ENCODE data around the gene RSF1. TPM values are rescaled to one million over a fixed set of nuclear protein-coding genes. Genes with fewer than 3 reads are reported as not detected.

The RSF1 gene
- total RNA-seq, 1 donor from 2014 or later, result 45.3 TPM

DNA sequence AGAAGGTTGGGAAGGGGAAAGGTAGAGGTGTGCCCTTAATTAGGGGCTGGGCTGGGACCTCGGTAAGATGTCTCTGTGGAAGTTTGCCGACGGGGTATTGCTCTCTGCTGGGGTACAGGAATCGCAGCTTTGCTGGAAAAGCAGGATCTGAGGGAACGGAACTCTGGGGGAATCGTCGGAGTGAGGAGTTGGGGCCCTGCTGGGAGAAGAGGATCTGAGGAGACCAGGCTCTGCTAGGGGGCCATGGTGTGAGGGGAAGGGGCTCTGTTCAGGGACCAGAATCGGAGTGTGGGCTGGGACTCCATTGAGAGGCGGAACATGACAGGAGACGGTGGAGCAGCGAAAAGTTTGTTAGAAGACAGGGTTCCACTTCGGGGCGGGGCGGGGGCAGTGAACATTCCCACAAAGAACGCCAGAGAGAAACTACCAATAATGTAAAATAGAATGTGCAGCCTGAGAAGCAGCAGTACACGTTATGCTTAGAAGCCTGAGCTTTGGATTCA is 878 bp upstream of the RSF1 start:
- Mint-ChIP-seq H3K4me1 (peaks cover 25% of the 10 kb centered on the region), H3K9me3 (no peaks in the 10 kb centered on the region), H3K27ac (peak overlapping the region; percentile 92), H3K27me3 (no peaks in the 10 kb centered on the region), H3K36me3 (ENCODE audit: low read depth) (peaks cover 2% of the 10 kb centered on the region), H3K4me3 (peak overlapping the region; percentile 98)
- intact Hi-C loops (cut with micrococcal nuclease), result loop anchor here (2.0 kb wide), 2 partner anchors 367 to 753 kb away; partner anchors contain the start of genes KCTD21, NARS2 and USP35
- peak; percentile 73 for DNase-seq

DNA sequence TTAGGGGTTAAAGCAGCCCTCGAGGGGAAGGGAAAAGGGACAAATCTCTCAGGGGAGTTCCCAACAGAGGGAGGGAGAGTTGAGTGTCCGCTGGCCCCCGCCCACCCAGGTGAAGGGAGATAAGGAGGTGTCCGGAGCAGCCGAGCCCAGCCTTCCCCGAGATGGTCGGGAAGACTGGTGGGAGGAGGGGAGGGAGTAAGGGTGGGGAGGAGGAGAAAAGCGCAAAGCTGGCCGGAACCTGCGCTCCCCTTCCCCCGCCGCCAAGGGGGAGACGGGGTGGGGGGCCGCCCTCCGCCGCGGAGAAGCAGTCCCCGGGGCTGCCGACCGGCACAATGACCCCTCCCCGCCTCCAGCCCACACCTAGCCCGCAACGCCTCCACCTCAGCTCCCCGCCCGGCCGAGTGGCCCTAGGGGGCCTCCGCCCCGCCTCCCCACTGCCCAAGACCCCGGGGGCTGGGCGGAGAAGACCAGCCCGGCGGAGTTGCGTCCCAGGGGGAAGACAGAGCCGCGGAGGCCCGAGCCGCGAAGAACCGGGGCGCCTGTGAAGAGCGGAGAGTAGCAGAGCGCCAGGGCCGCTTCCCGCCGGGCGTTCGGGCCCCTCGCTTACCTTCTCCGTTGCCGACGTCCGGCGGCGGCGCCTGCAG is 479 bp downstream of the RSF1 start:
- H3K4me1 Mint-ChIP-seq, result peaks cover 30% of the 10 kb centered on the region
- no peaks in the 10 kb centered on the region for H3K9me3 Mint-ChIP-seq
- H3K36me3 Mint-ChIP-seq (ENCODE audit: low read depth), result peaks cover 6% of the 10 kb centered on the region
- intact Hi-C loops (cut with micrococcal nuclease), result loop anchor here (1.0 to 2.0 kb wide), 5 partner anchors 174 to 755 kb away; partner anchors contain the start of genes ALG8, CLNS1A, INTS4 and KCTD21
- peak overlapping the region; percentile 92 for H3K27ac Mint-ChIP-seq
- peak overlapping the region; percentile 98 for H3K4me3 Mint-ChIP-seq
- H3K27me3 Mint-ChIP-seq, result no peaks in the 10 kb centered on the region
- peak; percentile 80 for DNase-seq

DNA sequence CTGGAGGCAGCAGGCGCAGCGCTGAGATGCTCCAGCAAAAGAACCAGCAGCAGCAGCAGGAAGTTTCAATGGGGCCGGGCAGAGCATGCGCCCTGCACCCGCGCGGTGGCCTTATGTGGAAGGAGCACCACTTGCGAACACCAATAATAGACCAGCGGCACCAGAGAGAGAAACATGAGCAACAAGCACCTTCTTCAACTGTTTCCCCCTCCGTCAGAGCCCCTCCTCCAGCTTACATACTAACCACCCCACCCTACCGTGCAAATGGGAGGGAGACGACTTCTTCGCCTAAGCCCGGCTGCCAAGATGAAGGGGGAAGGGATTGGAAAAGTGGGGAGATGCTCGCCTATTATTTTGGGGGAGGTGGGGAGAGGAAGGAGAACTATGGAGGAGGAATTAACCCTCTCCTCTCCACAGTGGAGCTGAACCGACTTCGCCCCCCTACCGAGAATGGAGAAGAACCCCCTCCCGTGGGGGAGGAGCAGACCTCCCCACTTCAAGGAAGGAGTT is 1.1 kb downstream of the RSF1 start:
- Mint-ChIP-seq H3K27me3 (no peaks in the 10 kb centered on the region), H3K4me1 (peaks cover 33% of the 10 kb centered on the region), H3K27ac (peak overlapping the region; percentile 92), H3K9me3 (no peaks in the 10 kb centered on the region), H3K4me3 (peak overlapping the region; percentile 98), H3K36me3 (ENCODE audit: low read depth) (peaks cover 10% of the 10 kb centered on the region)
- intact Hi-C loops (cut with micrococcal nuclease), result no loop called here
- peak; percentile 95 for DNase-seq

DNA sequence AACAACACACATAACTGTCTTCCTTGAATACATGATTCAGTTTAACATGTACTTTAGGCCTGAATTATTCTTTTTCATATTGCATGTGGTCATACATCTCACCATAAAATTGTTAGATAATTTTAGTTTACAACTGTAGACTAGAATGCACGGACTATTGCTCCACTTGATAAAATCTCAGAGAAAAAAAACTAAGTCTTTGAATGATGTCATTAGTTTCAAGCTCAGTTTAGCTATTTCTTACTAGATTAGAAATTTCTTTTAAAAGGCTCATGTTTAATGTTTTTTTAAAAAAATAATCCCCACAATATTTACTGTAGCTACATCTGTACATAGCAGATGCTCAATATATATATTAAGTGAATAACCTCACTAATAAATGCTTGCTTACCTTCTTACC is 5.1 kb downstream of the RSF1 start:
- H3K4me1 Mint-ChIP-seq, result peaks cover 31% of the 10 kb centered on the region
- H3K9me3 Mint-ChIP-seq, result no peaks in the 10 kb centered on the region
- DNase-seq, result no peak
- no peak overlapping the region for H3K4me3 Mint-ChIP-seq
- H3K27me3 Mint-ChIP-seq, result no peaks in the 10 kb centered on the region
- no peak overlapping the region for H3K27ac Mint-ChIP-seq
- intact Hi-C loops (cut with micrococcal nuclease), result no loop called here
- H3K36me3 Mint-ChIP-seq (ENCODE audit: low read depth), result peaks cover 25% of the 10 kb centered on the region

- no peak overlapping the region for H3K4me3 Mint-ChIP-seq
- no peaks in the 10 kb centered on the region for H3K9me3 Mint-ChIP-seq
- intact Hi-C loops (cut with micrococcal nuclease), result no loop called here
- H3K27me3 Mint-ChIP-seq, result no peaks in the 10 kb centered on the region
- peaks cover 29% of the 10 kb centered on the region for H3K36me3 Mint-ChIP-seq (ENCODE audit: low read depth)
- no peak overlapping the region for H3K27ac Mint-ChIP-seq
- DNase-seq, result no peak
- peaks cover 35% of the 10 kb centered on the region for H3K4me1 Mint-ChIP-seq
Observed at GRCh38 chr11:77814848-77815247, 5.7 kb downstream of the RSF1 start.

GRCh38 chr11:77813256-77813655 is 7.3 kb downstream of the RSF1 start:
- Mint-ChIP-seq H3K4me3 (no peak overlapping the region), H3K36me3 (ENCODE audit: low read depth) (peaks cover 29% of the 10 kb centered on the region), H3K4me1 (peaks cover 30% of the 10 kb centered on the region), H3K27ac (no peak overlapping the region), H3K9me3 (no peaks in the 10 kb centered on the region), H3K27me3 (no peaks in the 10 kb centered on the region)
- DNase-seq, result no peak
- intact Hi-C loops (cut with micrococcal nuclease), result no loop called here

DNA sequence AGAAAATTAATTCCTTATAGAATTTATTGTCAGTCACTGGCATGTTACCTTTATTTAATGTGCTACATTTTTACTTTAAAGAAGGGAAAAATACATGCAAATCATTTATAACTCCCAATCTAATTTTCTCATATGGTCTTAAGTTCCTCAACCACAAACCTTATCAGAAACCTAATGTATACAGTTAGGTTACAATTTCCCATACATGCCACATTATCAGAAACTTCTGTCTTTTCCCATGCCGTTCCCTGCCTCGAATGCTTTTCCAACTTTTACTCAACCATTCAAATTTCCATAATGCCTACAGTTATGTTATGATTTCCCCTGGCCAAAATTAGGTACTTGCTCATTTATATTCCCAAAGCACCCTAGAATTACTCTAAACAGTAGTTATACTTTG is 13.5 kb downstream of the RSF1 start:
- no peaks in the 10 kb centered on the region for H3K9me3 Mint-ChIP-seq
- H3K27me3 Mint-ChIP-seq, result no peaks in the 10 kb centered on the region
- peaks cover 22% of the 10 kb centered on the region for H3K4me1 Mint-ChIP-seq
- no peak overlapping the region for H3K4me3 Mint-ChIP-seq
- intact Hi-C loops (cut with micrococcal nuclease), result no loop called here
- peaks cover 18% of the 10 kb centered on the region for H3K36me3 Mint-ChIP-seq (ENCODE audit: low read depth)
- DNase-seq, result no peak
- no peak overlapping the region for H3K27ac Mint-ChIP-seq

GRCh38 chr11:77806415-77806814 is 14.1 kb downstream of the RSF1 start:
- Mint-ChIP-seq H3K4me1 (peaks cover 21% of the 10 kb centered on the region), H3K4me3 (no peak overlapping the region), H3K9me3 (no peaks in the 10 kb centered on the region), H3K27me3 (no peaks in the 10 kb centered on the region), H3K36me3 (ENCODE audit: low read depth) (peaks cover 15% of the 10 kb centered on the region), H3K27ac (peak overlapping the region; percentile 68)
- intact Hi-C loops (cut with micrococcal nuclease), result no loop called here
- no peak for DNase-seq

- DNase-seq, result no peak
- H3K4me1 Mint-ChIP-seq, result peaks cover 26% of the 10 kb centered on the region
- peaks cover 8% of the 10 kb centered on the region for H3K9me3 Mint-ChIP-seq
Observed at GRCh38 chr11:77801477-77801876, 19.0 kb downstream of the RSF1 start.

DNA sequence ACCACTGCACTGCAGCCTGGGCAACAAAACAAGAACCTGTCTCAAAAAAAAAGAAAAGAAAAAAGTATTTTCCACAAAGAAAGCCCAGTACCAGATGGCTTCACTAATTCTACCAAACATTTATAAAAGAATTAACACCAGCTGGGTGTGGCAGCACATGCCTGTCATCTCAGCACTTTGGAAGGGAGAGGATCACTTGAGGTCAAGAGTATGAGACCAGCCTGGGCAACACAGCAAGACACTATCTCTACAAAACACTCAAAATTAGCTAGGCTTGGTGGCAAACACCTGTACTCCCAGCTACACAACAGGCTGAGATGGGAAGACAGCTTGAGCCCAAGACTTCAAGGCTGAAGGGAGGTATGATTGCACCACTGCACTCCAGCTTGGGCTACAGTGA is 20.1 kb downstream of the RSF1 start:
- peaks cover 25% of the 10 kb centered on the region for H3K4me1 Mint-ChIP-seq
- H3K4me3 Mint-ChIP-seq, result no peak overlapping the region
- peaks cover 8% of the 10 kb centered on the region for H3K9me3 Mint-ChIP-seq
- H3K36me3 Mint-ChIP-seq (ENCODE audit: low read depth), result peaks cover 20% of the 10 kb centered on the region
- no peak overlapping the region for H3K27ac Mint-ChIP-seq
- intact Hi-C loops (cut with micrococcal nuclease), result no loop called here
- no peaks in the 10 kb centered on the region for H3K27me3 Mint-ChIP-seq
- DNase-seq, result no peak

More at GRCh38 chr11:77801477-77801876, 19.0 kb downstream of the RSF1 start:
- Mint-ChIP-seq H3K27ac (no peak overlapping the region), H3K36me3 (ENCODE audit: low read depth) (peaks cover 22% of the 10 kb centered on the region), H3K4me3 (no peak overlapping the region), H3K27me3 (no peaks in the 10 kb centered on the region)
- intact Hi-C loops (cut with micrococcal nuclease), result no loop called here

GRCh38 chr11:77799338-77799737 is 21.2 kb downstream of the RSF1 start:
- Mint-ChIP-seq H3K9me3 (peaks cover 8% of the 10 kb centered on the region), H3K36me3 (ENCODE audit: low read depth) (peaks cover 25% of the 10 kb centered on the region), H3K27me3 (no peaks in the 10 kb centered on the region), H3K4me1 (peaks cover 33% of the 10 kb centered on the region), H3K4me3 (no peak overlapping the region), H3K27ac (no peak overlapping the region)
- intact Hi-C loops (cut with micrococcal nuclease), result no loop called here
- DNase-seq, result no peak

GRCh38 chr11:77793972-77794371 is 26.6 kb downstream of the RSF1 start:
- intact Hi-C loops (cut with micrococcal nuclease), result no loop called here
- Mint-ChIP-seq H3K9me3 (peaks cover 15% of the 10 kb centered on the region), H3K27ac (no peak overlapping the region), H3K36me3 (ENCODE audit: low read depth) (peaks cover 50% of the 10 kb centered on the region), H3K27me3 (no peaks in the 10 kb centered on the region), H3K4me1 (peaks cover 25% of the 10 kb centered on the region), H3K4me3 (no peak overlapping the region)
- no peak for DNase-seq

DNA sequence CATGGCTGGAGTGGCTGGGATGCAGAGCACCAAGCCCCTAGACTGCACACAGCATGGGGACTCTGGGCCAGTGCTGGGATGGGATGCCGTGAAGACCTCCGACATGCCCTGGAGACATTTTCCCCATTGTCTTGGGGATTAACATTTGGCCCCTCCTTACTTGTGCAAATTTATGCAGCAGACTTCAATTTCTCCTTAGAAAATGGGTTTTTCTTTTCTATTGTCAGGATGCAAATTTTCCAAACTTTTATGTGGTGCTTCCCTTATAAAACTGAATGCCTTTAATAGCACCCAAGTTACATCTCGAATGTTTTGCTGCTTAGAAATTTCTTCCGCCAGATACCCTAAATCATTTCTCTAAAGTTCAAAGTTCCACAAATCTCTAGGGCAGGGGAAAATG is 29.2 kb downstream of the RSF1 start:
- H3K4me1 Mint-ChIP-seq, result peaks cover 22% of the 10 kb centered on the region
- H3K27me3 Mint-ChIP-seq, result no peaks in the 10 kb centered on the region

DNA sequence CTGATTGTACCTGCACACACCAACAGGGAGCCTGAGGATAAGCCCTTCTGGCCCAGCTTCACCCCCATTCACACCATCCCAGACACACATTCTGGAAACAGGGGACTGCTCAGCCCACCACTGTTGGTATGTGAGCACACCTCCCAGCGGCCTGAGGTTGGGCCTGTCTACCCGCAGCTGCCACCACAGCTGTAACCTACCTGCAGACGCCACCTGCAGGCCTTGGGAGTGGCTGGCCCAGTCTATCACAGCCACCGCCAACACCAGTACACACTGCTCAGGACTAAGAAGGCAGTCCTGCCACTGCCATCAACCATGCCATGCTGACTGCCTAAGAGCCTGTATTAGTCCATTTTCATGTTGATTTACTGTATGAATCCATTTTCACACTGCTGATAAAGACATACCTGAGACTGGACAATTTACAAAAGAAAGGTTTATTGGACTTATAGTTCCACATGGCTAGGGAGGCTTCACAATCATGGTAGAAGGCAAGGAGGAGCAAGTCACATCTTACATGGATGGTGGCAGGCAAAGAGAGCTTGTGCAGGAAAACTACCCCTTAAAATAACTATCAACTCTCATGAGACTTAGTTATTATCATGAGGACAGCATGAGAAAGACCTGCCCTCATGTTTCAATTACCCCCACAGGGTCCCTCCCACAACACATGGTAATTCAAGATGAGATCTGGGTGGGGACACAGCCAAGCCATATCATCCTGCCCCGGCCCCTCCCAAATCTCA is 30.6 kb downstream of the RSF1 start:
- Mint-ChIP-seq H3K36me3 (ENCODE audit: low read depth) (peaks cover 42% of the 10 kb centered on the region), H3K4me1 (peaks cover 16% of the 10 kb centered on the region), H3K27me3 (no peaks in the 10 kb centered on the region), H3K9me3 (peaks cover 7% of the 10 kb centered on the region), H3K27ac (no peak overlapping the region), H3K4me3 (no peak overlapping the region)
- intact Hi-C loops (cut with micrococcal nuclease), result no loop called here
- DNase-seq, result no peak

More for the DNA sequence above, 29.2 kb downstream of the RSF1 start:
- no peak overlapping the region for H3K27ac Mint-ChIP-seq
- H3K4me3 Mint-ChIP-seq, result no peak overlapping the region
- H3K36me3 Mint-ChIP-seq (ENCODE audit: low read depth), result peaks cover 43% of the 10 kb centered on the region
- intact Hi-C loops (cut with micrococcal nuclease), result no loop called here
- H3K9me3 Mint-ChIP-seq, result peaks cover 7% of the 10 kb centered on the region
- no peak for DNase-seq
